ENCODE data around the gene TAGLN3. TPM values are rescaled to one million over a fixed set of nuclear protein-coding genes. Genes with fewer than 3 reads are reported as not detected.

The TAGLN3 gene
- total and polyA plus RNA-seq, 2 of the 13 experiments (the other 11 are each of a cell fraction or from before 2014, with no cell fraction given), result 0.51 to 0.91 TPM

- CTCF ChIA-PET (ENCODE audit: low intra/inter-chr PET ratio, low total read pairs), result no interaction called here
- POLR2A ChIA-PET, result no interaction called here
- no peak overlapping the region for H3K9ac ChIP-seq (ENCODE audit: insufficient read depth, low read depth, low read length)
Observed at GRCh38 chr3:112020674-112021085, 22.0 kb downstream of the TAGLN3 start.

More at GRCh38 chr3:112020674-112021085, 22.0 kb downstream of the TAGLN3 start:
- H3K79me2 ChIP-seq (ENCODE audit: insufficient read depth, low read length), result no peaks in the 10 kb centered on the region
- ATAC-seq, result no peak
- 0% methylated on average over 1 of the region's 1 CpG for WGBS (ENCODE audit: low lambda C conversion rate)
- H2AFZ ChIP-seq (ENCODE audit: low read length), result no peak overlapping the region
- no peak for FAIRE-seq
- H3K27ac ChIP-seq (ENCODE audit: extremely low read length, insufficient read depth, low read length), result no peak overlapping the region
- no peak overlapping the region for H3K4me2 ChIP-seq (ENCODE audit: low read depth, low read length)
- DNase-seq (ENCODE audit: low spot score), result no peak
- H3K4me3 ChIP-seq (replicated peaks in 1 of 3; ENCODE audit: insufficient read depth in 1 of 3, low read depth in 2 of 3, low read length in 3 of 3), result no peak overlapping the region
- TF ChIP-seq IRX3 (CRISPR knock-in tag; IDR thresholded peaks at IDR 0.05; ENCODE audit: borderline replicate concordance, low read depth), result no peak
- no peak for TF ChIP-seq ZNF513 (CRISPR knock-in tag; conservative IDR thresholded peaks at IDR 0.05)
- TF ChIP-seq HNRNPL (IDR thresholded peaks at IDR 0.05; ENCODE audit: low read depth, low read length), result no peak
- no peak for TF ChIP-seq ZNF18 (CRISPR knock-in tag; IDR thresholded peaks at IDR 0.05; ENCODE audit: insufficient replicate concordance)
- TF ChIP-seq ZNF567 (CRISPR knock-in tag; IDR thresholded peaks at IDR 0.05; ENCODE audit: borderline replicate concordance), result no peak
- intact Hi-C loops (cut with micrococcal nuclease; ENCODE audit: unreplicated experiment), result no loop called here
- H3K27me3 ChIP-seq (ENCODE audit: control insufficient read depth in 1 of 2, insufficient read depth in 2 of 2, low read length in 2 of 2), result no peaks in the 10 kb centered on the region
- no TSS peak for BruUV-seq (replicated peaks)
- no peaks in the 10 kb centered on the region for H4K20me1 ChIP-seq (ENCODE audit: insufficient read depth, low read length)
- H3K9me3 ChIP-seq (ENCODE audit: low read length), result no peaks in the 10 kb centered on the region
- no peaks in the 10 kb centered on the region for H3K4me1 ChIP-seq (ENCODE audit: insufficient read depth, low read length)
- in situ Hi-C loops (cut with HindIII; ENCODE audit: extremely low pct_ligation_motif_present, low pct_unique_long_range_greater_than_20kb), result no loop called here
- H3K36me3 ChIP-seq (replicated peaks in 1 of 2; ENCODE audit: control insufficient read depth in 1 of 2, insufficient read depth in 2 of 2, low read length in 2 of 2), result no peaks in the 10 kb centered on the region
